GM12891 (cell line): Measurements from ENCODE around the gene CD84.

Experiments
- DNase-seq: peaks from one replicate; pipeline ENCODE4 v3.0.0; 2011; ENCODE audit warnings: low spot score; ENCODE audit not compliant: insufficient read length
- FAIRE-seq: peaks from 2 replicates; lab custom pipeline; 2011; peaks lifted over from hg19 to GRCh38; lab: Jason Lieb, UNC
- PAX5 ChIP-seq: IDR thresholded peaks from 2 replicates; pipeline ENCODE4 v1.6.1; 2011; ENCODE audit warnings: low read length, moderate library complexity, mild to moderate bottlenecking; ENCODE audit not compliant: insufficient read depth, severe bottlenecking
- POLR2A ChIP-seq: IDR thresholded peaks from 2 replicates; pipeline ENCODE4 v1.6.1; 2011; ENCODE audit warnings: low read depth, low read length, control low read depth
- POLR2AphosphoS5 ChIP-seq: IDR thresholded peaks from 2 replicates; pipeline ENCODE4 v1.6.1; 2011; ENCODE audit warnings: low read depth, low read length, control low read depth
- POU2F2 ChIP-seq: IDR thresholded peaks from 2 replicates; pipeline ENCODE4 v1.6.1; 2011; ENCODE audit warnings: low read depth, mild to moderate bottlenecking, control low read depth, low read length, moderate library complexity
- SPI1 ChIP-seq: IDR thresholded peaks from 2 replicates; pipeline ENCODE4 v1.6.1; 2011; ENCODE audit warnings: low read depth, low read length, control low read depth
- TAF1 ChIP-seq: IDR thresholded peaks from 2 replicates; pipeline ENCODE4 v1.6.1; 2011; ENCODE audit warnings: low read depth, low read length, control low read depth

Gene CD84

DNA sequence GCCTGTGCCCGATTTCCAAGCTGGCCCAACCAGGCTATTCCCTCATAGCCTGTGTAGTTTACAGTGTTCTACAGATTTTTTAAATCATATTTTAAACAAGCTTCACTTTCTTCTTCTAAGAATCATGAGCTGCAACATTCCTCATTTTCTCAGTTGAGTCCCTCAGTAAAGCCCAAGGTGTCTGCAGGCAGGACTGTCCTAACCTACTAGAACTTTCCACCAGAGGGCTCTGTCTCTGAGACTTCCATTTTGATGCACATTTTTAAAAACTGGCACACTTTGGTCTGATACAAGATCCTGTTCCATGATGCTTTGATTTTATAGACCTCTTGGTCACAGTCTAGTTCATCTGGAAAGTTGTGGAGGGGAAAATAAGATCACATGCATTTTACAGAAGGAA lies 34.6 kb downstream of the CD84 start:
- TF ChIP-seq POLR2A, result no peak
- TF ChIP-seq TAF1, result no peak
- no peak for TF ChIP-seq POLR2AphosphoS5
- no peak for TF ChIP-seq POU2F2
- TF ChIP-seq PAX5, result no peak
- no peak for TF ChIP-seq SPI1
- FAIRE-seq, result peak; percentile 77
- DNase-seq, result no peak

GRCh38 chr1:160542303-160542945 lies 36.9 kb downstream of the CD84 start:
- FAIRE-seq, result no peak

DNA sequence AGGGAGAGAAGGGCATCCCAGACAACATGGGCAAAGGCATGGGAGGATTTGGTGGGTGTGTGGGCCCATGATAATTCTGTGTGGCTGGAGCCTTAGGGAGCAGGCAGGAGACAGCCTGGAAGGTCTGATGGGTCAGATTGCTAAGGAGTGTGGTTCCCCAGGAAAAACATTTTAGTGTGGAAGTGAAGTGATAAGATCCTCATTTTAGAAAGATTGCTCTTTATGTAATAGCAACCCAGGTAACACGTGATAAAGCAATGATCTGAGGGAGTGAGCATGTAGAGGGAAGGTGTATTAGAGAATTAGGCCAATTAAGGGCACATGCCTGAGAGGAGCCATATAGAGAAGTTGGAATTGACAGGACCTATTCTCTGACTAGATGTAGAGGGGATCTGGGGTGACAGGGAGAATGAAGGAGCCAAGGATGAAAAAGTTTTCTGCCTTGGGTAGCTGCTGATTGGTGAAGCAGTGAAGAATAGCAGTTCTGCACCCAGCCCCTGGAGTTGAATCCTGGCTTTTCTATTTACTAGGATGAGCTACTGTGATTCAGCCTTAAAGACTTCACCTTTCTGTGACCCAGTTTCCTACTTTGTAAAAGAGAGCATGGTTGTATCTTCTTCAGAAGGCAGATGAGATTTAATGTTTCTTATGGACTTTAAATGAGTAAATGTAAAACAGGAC lies 37.5 kb downstream of the CD84 start:
- DNase-seq, result no peak
- TF ChIP-seq SPI1, result no peak
- TF ChIP-seq POLR2AphosphoS5, result no peak
- TF ChIP-seq PAX5, result no peak
- no peak for TF ChIP-seq POU2F2
- no peak for TF ChIP-seq POLR2A
- no peak for TF ChIP-seq TAF1
- peak; percentile 74 for FAIRE-seq

More at GRCh38 chr1:160542303-160542945, 36.9 kb downstream of the CD84 start:
- DNase-seq, result no peak
- no peak for TF ChIP-seq POLR2AphosphoS5
- TF ChIP-seq POU2F2, result no peak
- no peak for TF ChIP-seq PAX5
- no peak for TF ChIP-seq TAF1
- no peak for TF ChIP-seq POLR2A
- TF ChIP-seq SPI1, result no peak

- FAIRE-seq, result no peak
- TF ChIP-seq TAF1, result no peak
- TF ChIP-seq PAX5, result no peak
- no peak for TF ChIP-seq POLR2AphosphoS5
- TF ChIP-seq POU2F2, result no peak
- TF ChIP-seq POLR2A, result no peak
- no peak for TF ChIP-seq SPI1
- DNase-seq, result no peak
Measured at GRCh38 chr1:160540859-160541233, 38.5 kb downstream of the CD84 start.

DNA sequence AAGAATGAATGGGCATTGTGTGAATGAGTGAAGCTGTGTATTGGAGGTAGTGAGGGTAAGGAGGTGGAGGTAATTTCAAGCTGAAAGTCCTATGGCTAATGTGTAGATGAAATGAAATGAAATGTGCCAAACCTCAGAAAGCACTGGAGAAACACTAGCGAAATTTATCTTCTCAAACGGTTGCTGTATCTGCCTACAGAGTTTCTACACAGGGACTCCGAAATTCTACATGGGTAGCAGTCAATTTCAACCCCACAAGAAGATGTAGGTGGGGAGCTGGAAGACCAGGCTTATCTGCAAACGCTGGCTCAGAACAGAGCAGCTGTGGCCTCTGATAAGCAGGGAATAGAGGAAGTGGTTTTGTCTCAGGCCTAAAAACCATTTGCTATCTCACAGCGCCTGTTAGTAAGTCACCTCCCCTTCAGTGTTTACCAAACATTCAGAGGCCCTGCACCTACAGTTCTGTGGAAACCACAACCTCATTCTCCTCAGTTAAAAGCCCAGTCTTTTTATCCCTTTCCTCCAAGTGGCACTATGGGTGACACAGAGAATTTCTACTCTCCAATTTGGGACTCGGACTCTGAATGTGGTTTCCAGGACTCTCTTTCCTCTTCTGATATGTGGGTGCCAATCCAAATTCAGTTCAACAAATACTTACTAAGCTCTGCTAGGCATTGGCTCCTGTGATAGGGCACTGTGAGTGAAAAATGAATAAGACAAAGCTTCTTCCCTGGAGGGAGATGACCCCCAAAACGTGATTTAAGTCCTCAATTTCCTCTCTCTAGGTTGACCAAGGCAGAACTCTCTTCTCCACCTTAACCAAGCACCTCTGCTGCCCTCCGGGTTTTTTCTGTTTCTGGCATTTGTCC lies 39.1 kb downstream of the CD84 start:
- FAIRE-seq (peak; percentile 99), DNase-seq (no peak)

DNA sequence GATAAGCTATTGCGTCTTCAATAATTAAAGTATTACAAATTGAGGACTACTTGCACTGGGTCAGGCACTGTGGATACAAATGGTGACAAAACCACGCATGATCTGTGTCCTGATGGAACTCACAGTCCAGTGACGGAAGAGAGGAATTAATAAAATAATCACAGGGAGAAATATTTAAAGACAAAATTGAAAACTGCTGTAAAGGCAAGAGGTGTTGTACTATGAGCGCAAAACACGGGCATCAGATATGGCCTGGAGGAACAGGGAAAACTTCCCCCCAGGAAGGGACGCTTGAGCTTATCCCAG lies 39.7 kb downstream of the CD84 start:
- TF ChIP-seq PAX5 (no peak), POLR2A (no peak), POU2F2 (no peak), SPI1 (no peak), TAF1 (no peak), POLR2AphosphoS5 (no peak)
- FAIRE-seq (no peak), DNase-seq (no peak)

More for the DNA sequence above, 39.1 kb downstream of the CD84 start:
- TF ChIP-seq POU2F2, result peak; percentile 45; the same call in 1 of the 2 replicates
- TF ChIP-seq SPI1, result peak; percentile 99
- TF ChIP-seq TAF1, result no peak
- peak; percentile 1 for TF ChIP-seq PAX5
- peak; percentile 72 for TF ChIP-seq POLR2AphosphoS5
- TF ChIP-seq POLR2A, result peak; percentile 44; the same call in 1 of the 2 replicates

DNA sequence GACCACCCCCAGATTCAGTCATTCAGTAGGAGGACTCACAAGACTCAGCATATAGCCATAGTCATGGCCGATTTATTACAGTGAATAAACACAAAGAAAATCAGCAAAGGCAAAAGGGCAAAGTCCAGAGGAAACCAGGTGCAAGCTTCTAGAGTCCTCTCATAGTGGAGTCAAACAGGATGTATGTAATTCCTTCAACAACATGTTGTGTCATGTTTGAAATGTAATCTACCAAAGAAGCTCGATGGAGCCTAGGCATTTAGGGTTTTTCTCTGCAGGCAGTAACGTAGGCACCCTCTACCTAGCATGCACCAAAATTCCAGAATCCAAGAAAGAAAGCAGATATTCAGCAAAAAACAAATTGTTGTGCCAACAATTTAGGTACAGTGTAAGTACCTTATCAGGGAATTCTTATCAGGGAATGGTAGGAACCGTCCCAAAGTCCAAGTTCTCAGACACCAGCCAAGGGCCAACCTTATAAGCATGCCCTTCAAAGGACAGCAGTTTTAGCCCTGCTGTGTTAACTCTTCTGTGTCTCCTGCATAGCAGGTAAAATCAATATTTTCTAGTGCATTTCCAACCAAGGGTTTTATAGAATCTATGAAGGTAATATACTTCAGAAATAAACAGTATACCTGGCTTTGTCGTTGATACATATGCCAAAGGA lies 40.2 kb downstream of the CD84 start:
- TF ChIP-seq POU2F2 (no peak), POLR2A (no peak), SPI1 (no peak), POLR2AphosphoS5 (no peak), PAX5 (no peak), TAF1 (no peak)
- no peak for DNase-seq
- peak; percentile 84 for FAIRE-seq

DNA sequence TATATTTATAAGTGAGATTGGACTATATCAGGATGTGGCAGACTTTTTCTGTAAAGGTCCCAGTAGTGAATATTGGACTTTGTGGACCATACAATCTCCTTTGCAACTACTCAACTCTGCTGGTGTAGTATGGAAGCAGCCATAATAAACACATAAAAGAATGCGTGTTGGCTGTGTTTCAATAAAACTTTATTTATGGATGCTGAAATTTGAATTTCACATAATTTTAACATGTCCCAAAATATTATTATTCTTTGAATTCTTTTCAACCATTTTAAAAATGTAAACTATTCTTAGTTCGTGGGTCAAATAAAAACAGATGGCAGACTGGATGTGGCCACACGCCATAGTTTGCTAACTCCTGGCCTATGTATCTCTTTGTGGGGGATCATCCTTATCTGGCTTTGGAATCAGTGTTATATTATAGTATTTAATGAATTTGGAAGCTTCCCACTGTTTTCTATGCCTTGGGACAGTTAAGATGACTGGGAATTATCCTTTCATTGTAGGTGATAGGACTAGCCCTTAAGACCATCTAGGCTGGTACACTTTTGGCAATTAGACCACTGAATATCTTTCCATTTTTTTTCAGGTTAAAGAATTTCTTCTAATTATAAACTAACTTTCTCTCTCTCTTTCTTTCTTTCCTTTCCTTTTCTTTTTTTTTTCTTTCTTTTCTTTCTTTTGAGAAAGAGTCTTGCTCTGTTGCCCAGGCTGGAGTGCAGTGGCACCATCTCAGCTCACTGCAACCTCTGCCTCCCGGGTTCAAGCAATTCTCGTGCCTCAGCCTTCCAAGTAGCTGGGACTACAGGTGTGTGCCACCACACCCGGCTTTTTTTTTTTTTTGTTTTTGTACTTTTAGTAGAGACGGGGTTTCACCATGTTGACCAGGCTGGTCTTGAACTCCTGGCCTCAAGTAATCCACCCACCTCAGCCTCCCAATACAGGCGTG lies 41.3 kb downstream of the CD84 start:
- FAIRE-seq, result no peak
- DNase-seq, result no peak

More for the DNA sequence above, 41.3 kb downstream of the CD84 start:
- TF ChIP-seq TAF1 (no peak), PAX5 (no peak), POLR2A (no peak), SPI1 (no peak), POLR2AphosphoS5 (no peak), POU2F2 (no peak)
